IPS-18c (cell line): Measurements from ENCODE around the gene TRABD2B.
A peak's percentile ranks its signal among the peaks of the same experiment; 100 is the strongest.

Experiments
- H3K4me3 ChIP-seq: 2 replicates; pipeline ENCODE4 v1.7.0; 2013; ENCODE audit warnings: low read depth, mild to moderate bottlenecking, low read length, moderate library complexity; ENCODE audit not compliant: insufficient read depth
- H3K9me3 ChIP-seq: one replicate; pipeline ENCODE4 v1.6.1; 2013; ENCODE audit warnings: mild to moderate bottlenecking, low read length, moderate library complexity; ENCODE audit not compliant: control insufficient read depth, insufficient read depth

TRABD2B gene

GRCh38 chr1:48000883-48001282 lies 3.7 kb upstream of the TRABD2B start:
- Histone ChIP-seq H3K4me3 (no peak overlapping the region), H3K9me3 (no peaks in the 10 kb centered on the region)

DNA sequence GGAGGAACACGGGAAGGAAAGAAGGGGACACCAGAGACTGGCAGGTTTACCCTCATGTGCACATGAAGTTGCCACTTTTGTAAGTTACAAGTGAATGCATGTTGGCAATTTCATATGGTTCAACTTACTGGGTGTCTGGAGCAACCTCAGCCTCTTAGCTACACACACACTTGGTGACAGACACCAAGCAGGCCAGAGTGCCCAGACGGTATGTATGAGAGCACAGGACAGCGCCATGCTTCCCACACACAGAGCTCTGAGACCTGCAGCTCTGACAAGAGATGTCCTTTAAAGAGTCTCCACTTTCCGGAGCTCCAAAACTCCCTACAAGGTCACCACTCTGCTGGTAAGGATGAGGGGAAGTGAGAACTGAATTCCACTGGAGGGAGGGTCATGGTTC lies 1.9 kb upstream of the TRABD2B start:
- Histone ChIP-seq H3K4me3 (no peak overlapping the region), H3K9me3 (no peaks in the 10 kb centered on the region)

DNA sequence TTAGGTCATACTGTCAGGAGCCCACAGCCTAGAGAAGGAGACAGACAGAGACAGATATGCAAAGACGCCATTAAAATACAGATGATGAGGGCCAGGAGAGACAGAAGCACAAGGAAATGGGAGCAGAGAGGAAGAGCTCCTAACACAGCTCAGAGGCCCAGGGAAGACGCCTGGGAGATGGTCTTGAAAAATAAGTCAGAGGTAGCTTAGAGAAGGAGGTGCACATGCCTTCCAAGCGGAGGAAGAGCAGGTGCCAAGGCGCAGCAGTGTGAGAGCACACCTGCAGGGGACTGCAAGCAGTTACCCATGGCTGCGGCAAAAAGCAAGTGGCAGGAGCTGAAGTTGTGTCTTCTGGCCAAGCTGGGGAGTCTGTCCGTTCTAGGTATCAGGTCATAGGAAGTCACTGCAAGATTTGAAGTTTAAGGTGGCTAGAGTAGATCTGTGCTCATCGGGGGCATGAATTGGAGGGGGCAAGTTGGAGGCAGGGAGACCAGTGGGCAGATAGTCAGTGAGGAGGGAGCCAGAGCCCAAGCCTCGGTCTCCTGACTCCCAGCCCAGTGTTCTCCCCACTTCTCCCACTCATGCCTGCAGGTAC lies 1.3 kb upstream of the TRABD2B start:
- Histone ChIP-seq H3K9me3 (no peaks in the 10 kb centered on the region), H3K4me3 (no peak overlapping the region)

GRCh38 chr1:47996406-47997226 lies 569 bp downstream of the TRABD2B start:
- no peaks in the 10 kb centered on the region for H3K9me3 ChIP-seq
- peak overlapping the region; percentile 68 for H3K4me3 ChIP-seq

DNA sequence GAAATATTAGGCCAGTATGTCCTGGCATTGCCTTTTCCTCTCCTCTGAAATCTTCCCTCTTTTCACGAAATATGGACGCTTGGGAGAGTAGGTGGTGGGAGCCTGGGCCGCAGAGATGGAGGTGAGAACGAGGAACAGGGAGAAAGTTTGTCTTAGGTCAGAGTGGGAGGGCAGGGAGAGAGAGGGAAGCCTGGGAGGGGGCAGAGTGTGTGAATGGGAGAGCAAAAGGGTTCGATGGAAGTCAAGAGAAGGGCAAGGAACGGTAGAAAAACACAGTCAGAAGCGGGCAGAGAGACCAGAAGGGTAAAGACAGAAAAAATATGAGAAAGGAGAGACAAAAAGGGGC lies 1.2 kb downstream of the TRABD2B start:
- Histone ChIP-seq H3K4me3 (peak overlapping the region; percentile 68), H3K9me3 (no peaks in the 10 kb centered on the region)

- H3K4me3 ChIP-seq, result peak overlapping the region; percentile 68
- no peaks in the 10 kb centered on the region for H3K9me3 ChIP-seq
These were observed 1.7 kb downstream of the TRABD2B start for GRCh38 chr1:47995306-47996050.

- H3K9me3 ChIP-seq, result no peaks in the 10 kb centered on the region
- H3K4me3 ChIP-seq, result no peak overlapping the region
These were observed 3.1 kb downstream of the TRABD2B start for GRCh38 chr1:47993881-47994625.

- Histone ChIP-seq H3K4me3 (no peak overlapping the region), H3K9me3 (no peaks in the 10 kb centered on the region)
These were observed 3.8 kb downstream of the TRABD2B start for GRCh38 chr1:47993416-47993740.

GRCh38 chr1:47992720-47993415 lies 4.3 kb downstream of the TRABD2B start:
- Histone ChIP-seq H3K9me3 (no peaks in the 10 kb centered on the region), H3K4me3 (no peak overlapping the region)

- no peaks in the 10 kb centered on the region for H3K9me3 ChIP-seq
- H3K4me3 ChIP-seq, result no peak overlapping the region
These were observed 5.5 kb downstream of the TRABD2B start for GRCh38 chr1:47991673-47992072.

DNA sequence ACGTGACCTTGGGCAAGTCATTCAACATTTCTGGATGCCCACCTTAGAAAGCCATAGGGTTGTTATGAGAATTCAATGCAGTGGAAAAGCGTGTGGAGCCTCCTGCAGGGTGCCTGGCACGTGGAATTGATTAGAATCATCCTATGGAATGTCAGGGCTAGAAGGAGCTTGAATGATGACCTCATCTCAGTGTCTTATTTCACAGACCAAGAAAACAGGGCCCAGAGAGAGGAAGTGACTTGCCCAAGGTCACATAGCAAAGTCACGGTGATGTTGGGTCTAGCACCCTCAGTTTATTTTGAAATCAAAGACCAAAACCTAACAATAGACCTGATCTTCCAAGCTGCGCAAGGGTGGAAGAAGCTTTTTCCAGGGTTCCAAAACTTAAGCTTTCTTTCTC lies 6.0 kb downstream of the TRABD2B start:
- H3K9me3 ChIP-seq, result no peaks in the 10 kb centered on the region
- H3K4me3 ChIP-seq, result no peak overlapping the region

DNA sequence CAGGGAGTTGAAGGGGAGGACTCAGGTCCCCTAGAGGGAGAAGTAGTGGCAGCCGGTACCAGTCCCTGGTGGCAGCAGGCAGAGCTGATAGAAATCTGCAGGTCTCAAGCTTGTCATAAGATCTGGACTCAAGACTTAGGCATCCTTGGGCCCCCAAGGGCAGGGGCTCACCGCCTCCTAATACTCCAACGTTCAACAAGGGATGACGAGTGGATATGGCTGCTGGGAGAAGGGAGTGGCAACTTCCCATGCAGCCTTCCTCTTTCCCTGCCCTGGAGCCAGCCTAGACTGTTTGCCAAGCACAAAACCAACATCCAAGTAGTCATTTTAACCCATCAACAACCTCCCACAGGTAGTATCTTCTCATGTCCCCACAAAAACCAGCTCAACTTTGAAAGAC lies 6.9 kb downstream of the TRABD2B start:
- no peak overlapping the region for H3K4me3 ChIP-seq

GRCh38 chr1:47987601-47988000 lies 9.6 kb downstream of the TRABD2B start:
- H3K4me3 ChIP-seq, result no peak overlapping the region
- H3K9me3 ChIP-seq, result peaks cover under 1% of the 10 kb centered on the region

More for the DNA sequence above, 6.9 kb downstream of the TRABD2B start:
- no peaks in the 10 kb centered on the region for H3K9me3 ChIP-seq

DNA sequence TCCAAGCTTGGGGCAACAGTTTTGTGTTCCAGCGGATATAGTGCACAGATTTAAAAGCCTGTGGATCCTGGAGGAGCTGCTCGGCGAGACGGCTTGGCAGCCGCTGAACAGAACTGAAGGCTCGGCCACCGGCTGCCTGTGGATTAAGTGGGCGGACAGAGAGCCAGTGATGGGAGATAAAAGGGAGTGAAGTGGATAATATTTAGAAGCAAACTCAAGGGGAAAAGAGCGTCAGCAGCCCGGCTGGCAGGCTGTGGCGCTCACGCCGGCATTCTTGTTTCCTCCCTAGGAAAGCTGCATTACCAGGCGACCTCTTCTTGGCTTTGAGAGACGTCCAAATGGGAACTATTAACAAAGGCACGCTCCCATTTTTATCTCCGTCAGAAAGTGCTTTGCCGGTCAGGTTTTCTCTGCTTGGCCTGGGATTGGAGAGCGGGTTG lies 10.4 kb downstream of the TRABD2B start:
- H3K4me3 ChIP-seq, result no peak overlapping the region
- peaks cover 2% of the 10 kb centered on the region for H3K9me3 ChIP-seq

DNA sequence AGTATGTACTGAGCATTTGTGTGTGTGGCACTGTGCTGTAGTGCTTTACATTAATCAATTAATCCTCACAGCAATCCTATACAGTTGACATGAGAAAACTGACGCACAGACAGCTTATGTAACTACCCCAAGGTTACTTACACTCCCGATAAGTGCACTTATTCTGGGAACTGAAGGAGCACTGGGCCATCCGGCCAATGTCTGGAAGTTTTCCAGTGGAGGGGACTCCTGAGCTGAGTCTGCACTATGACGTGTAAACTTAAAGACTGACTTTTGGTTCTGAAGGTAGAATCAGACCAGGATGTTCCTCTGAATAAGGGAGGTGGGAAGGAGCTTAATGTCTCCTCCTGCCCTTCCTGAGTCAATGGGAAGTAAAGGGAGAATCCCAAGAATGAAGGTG lies 12.2 kb downstream of the TRABD2B start:
- peak overlapping the region; percentile 6; the same call in 1 of the 2 replicates for H3K4me3 ChIP-seq
- H3K9me3 ChIP-seq, result peaks cover 2% of the 10 kb centered on the region

DNA sequence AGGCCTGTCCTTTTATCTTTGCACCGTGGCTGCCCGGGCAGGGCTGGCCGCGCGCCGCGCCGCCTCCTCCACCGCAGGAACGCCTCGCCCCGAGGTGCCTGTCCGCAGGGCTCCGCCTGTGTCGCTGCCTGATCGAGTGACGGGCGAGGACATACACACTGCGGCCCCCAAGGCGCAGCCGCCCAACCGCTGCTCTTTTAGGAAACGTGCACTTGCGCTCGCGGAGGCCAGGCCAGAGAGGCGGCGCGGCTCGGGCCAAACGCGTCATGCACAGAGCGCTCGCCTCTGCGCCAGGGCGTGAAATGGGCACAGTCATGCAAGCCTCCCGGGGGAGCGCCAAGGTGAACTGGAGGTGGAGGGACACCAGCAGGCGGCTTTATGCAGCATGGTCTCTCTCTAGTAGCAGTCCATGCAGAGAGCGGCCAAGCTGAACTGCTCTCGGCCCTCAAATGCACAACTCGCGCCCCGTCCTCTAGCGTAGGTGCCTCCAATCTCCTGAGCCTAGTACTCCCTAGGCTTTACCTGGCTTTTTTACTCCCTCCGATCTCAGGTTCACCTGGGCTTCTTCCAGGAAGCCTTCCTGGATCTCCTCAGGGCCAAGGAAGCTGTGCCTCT lies 12.9 kb downstream of the TRABD2B start:
- peaks cover 2% of the 10 kb centered on the region for H3K9me3 ChIP-seq
- H3K4me3 ChIP-seq, result peak overlapping the region; percentile 11; the same call in 1 of the 2 replicates

DNA sequence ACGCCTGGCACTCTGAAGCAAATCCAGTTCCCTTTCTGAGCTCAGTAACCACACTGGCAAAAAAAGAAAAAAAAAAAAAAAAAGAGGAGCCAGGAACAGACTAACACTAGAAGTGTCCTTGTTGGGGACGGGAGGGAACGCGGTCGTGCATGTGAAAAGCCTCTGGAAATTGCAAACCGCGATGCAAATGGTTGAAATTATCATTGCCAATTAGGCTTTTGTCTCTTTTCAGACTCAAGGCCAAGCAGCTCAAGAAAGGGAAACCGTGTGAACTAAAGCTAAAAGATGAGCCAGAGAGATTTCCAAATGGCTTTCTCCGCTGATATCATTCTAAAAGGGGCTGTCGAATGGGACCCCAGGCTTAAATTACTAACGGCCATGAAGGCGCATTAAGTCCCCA lies 13.5 kb downstream of the TRABD2B start:
- no peak overlapping the region for H3K4me3 ChIP-seq

More for the DNA sequence above, 13.5 kb downstream of the TRABD2B start:
- H3K9me3 ChIP-seq, result peaks cover 2% of the 10 kb centered on the region
